K562 (cell line): ENCODE data around the gene BMP6. TPM values are rescaled to one million over a fixed set of nuclear protein-coding genes. Genes with fewer than 3 reads are reported as not detected.

ENCODE experiments used
- ARHGAP35 ChIP-seq: fragments of 450-650 bp; IDR thresholded peaks from 2 replicates; pipeline ENCODE4 v1.6.1; 2018; ENCODE audit not compliant: partially characterized antibody
- BMI1 ChIP-seq: fragments of 150-350 bp; IDR thresholded peaks from 2 replicates; pipeline ENCODE4 v1.6.1; 2014; ENCODE audit warnings: low read length
- DMBX1 ChIP-seq: fragments of 250-450 bp; sonication (Bioruptor Pico); IDR thresholded peaks from 2 replicates; pipeline ENCODE4 v1.8.0; 2022; ENCODE audit warnings: inconsistent platforms, mild to moderate bottlenecking, moderate library complexity, borderline replicate concordance
- E2F4 ChIP-seq: sonication (generic); formaldehyde crosslinking; IDR thresholded peaks from 2 replicates; pipeline ENCODE4 v1.8.0; 2022; ENCODE audit warnings: mild to moderate bottlenecking, low read depth, missing genetic modification reagents
- ETV5 ChIP-seq: sonication (generic); formaldehyde crosslinking; IDR thresholded peaks from 2 replicates; pipeline ENCODE4 v1.4.0; 2020; ENCODE audit warnings: low read depth, mild to moderate bottlenecking, missing genetic modification reagents
- FOXA3 ChIP-seq, 2 experiments: fragments of 450-650 bp in 1 of 2; sonication (generic) in 1 of 2; formaldehyde crosslinking; IDR thresholded peaks in 1 of 2; conservative IDR thresholded peaks in 1 of 2; 2 replicates each; pipeline versions ENCODE4 v1.4.0 to v1.8.0; 2020 to 2022; ENCODE audit warnings: mild to moderate bottlenecking in 2 of 2, missing genetic modification reagents in 1 of 2
- FOXK1 ChIP-seq: sonication (generic); formaldehyde crosslinking; IDR thresholded peaks from 2 replicates; pipeline ENCODE4 v1.8.0; 2022; ENCODE audit warnings: missing genetic modification reagents, mild to moderate bottlenecking, borderline replicate concordance
- GTF2E2 ChIP-seq: fragments of 200-800 bp; sonication (Bioruptor generic); IDR thresholded peaks from 2 replicates; pipeline ENCODE4 v1.6.1; 2016; ENCODE audit warnings: missing genetic modification characterization, missing compliant biosample characterization
- HDAC1 ChIP-seq, 2 experiments: fragments of 450-650 bp; IDR thresholded peaks; 2 replicates each; pipeline ENCODE4 v1.6.1; 2016 to 2017; ENCODE audit warnings: inconsistent platforms in 1 of 2, mild to moderate bottlenecking in 1 of 2, moderate library complexity in 1 of 2
- HNRNPH1 ChIP-seq: fragments of 200-400 bp; formaldehyde crosslinking; optimal IDR thresholded peaks from 2 replicates; pipeline ENCODE3; 2017; ENCODE audit warnings: low read depth, mild to moderate bottlenecking, low read length, moderate library complexity
- LARP7 ChIP-seq: fragments of 450-650 bp; IDR thresholded peaks from 2 replicates; pipeline ENCODE4 v1.6.1; 2016
- MXD1 ChIP-seq: fragments of 250-450 bp; sonication (Bioruptor Pico); IDR thresholded peaks from 2 replicates; pipeline ENCODE4 v1.8.0; 2021; ENCODE audit warnings: borderline replicate concordance, mild to moderate bottlenecking, moderate library complexity; ENCODE audit not compliant: poor library complexity, severe bottlenecking
- MYBL2 ChIP-seq, 2 experiments: fragments of 450-650 bp in 1 of 2; sonication (generic) in 1 of 2; formaldehyde crosslinking in 1 of 2; IDR thresholded peaks; 2 replicates each; pipeline versions ENCODE4 v1.6.1 to v1.8.1; 2017 to 2022; ENCODE audit warnings: borderline replicate concordance in 1 of 2, inconsistent platforms in 1 of 2, low read depth in 1 of 2, mild to moderate bottlenecking in 1 of 2, missing genetic modification reagents in 1 of 2, moderate library complexity in 1 of 2
- NR4A1 ChIP-seq, 2 experiments: fragments of 250-450 bp in 1 of 2; fragments of 450-650 bp in 1 of 2; sonication (Bioruptor Pico) in 1 of 2; IDR thresholded peaks; 2 replicates each; pipeline versions ENCODE4 v1.4.0 to v1.6.1; 2016 to 2020; ENCODE audit warnings: mild to moderate bottlenecking in 2 of 2, missing compliant biosample characterization in 1 of 2, missing genetic modification characterization in 1 of 2, moderate library complexity in 1 of 2
- SMARCC2 ChIP-seq: fragments of 450-650 bp; IDR thresholded peaks from 2 replicates; pipeline ENCODE4 v1.6.1; 2017; ENCODE audit warnings: antibody characterized with exemption, moderate library complexity, mild to moderate bottlenecking, low read depth
- TEAD4 ChIP-seq, 2 experiments: sonication (generic) in 1 of 2; formaldehyde crosslinking in 1 of 2; IDR thresholded peaks; 2 replicates each; pipeline versions ENCODE4 v1.6.1 to v1.8.0; 2012 to 2022; ENCODE audit warnings: borderline replicate concordance in 1 of 2, inconsistent platforms in 1 of 2, low read length in 1 of 2, mild to moderate bottlenecking in 1 of 2, missing genetic modification reagents in 1 of 2
- TRIM24 ChIP-seq, 2 experiments: fragments of 450-650 bp; IDR thresholded peaks; 2 replicates each; pipeline ENCODE4 v1.6.1; 2016
- ZNF263 ChIP-seq: sonication (generic); formaldehyde crosslinking; IDR thresholded peaks from 2 replicates; pipeline ENCODE4 v1.8.0; 2022; ENCODE audit warnings: mild to moderate bottlenecking, missing genetic modification reagents, borderline replicate concordance
- ZNF398 ChIP-seq: fragments of 250-450 bp; sonication (Bioruptor Pico); IDR thresholded peaks from 2 replicates; pipeline ENCODE4 v1.8.0; 2021; ENCODE audit warnings: moderate library complexity, mild to moderate bottlenecking, inconsistent platforms
- ZNF695 ChIP-seq: fragments of 450-650 bp; formaldehyde crosslinking; IDR thresholded peaks from 2 replicates; pipeline ENCODE4 v1.4.0; 2020; ENCODE audit warnings: mild to moderate bottlenecking, moderate library complexity
- polyA plus RNA-seq, 8 experiments: library from polyadenylated mRNA; depleted of rRNA in 4 of 8; stranded (reverse) in 5 of 8; unstranded in 3 of 8; fragments of >200 nt; fragmentation: Nextera tagmentation in 2 of 8; fragmentation: Illumina TruSeq in 1 of 8; extraction: Ambion mirVana in 2 of 8; extraction: Trizol in 1 of 8; gene quantifications; 2 replicates each; pipeline versions ENCODE4 v1.2.1 to v1.2.3, GENCODE V29; 2011 to 2014; ENCODE audit warnings: inconsistent platforms in 1 of 8, missing spikeins in 1 of 8
- total RNA-seq, 7 experiments: library from RNA; depleted of rRNA in 6 of 7; stranded (reverse); fragments of >200 nt in 6 of 7; fragmentation: Illumina TruSeq in 2 of 7; extraction: Trizol in 2 of 7; gene quantifications; 2 replicates each; pipeline versions ENCODE4 v1.2.1 to v1.2.3, GENCODE V29; 2011 to 2021; ENCODE audit warnings: low replicate concordance in 1 of 7

Gene BMP6
- total and polyA plus RNA-seq, 9 of the 15 experiments (the other 6 are each of a cell fraction or from before 2014, with no cell fraction given) = 0.01 to 0.13 (median 0.06) TPM; not detected in 3

GRCh38 chr6:7912736-7913517 is 187.0 kb downstream of the BMP6 start (continued):
- no peak for TF ChIP-seq GTF2E2 (tag)
- TF ChIP-seq ETV5 (CRISPR knock-in tag) = no peak
- no peak for TF ChIP-seq TRIM24 (IDR thresholded peaks at IDR 0.05)
- TF ChIP-seq LARP7 = no peak
- TF ChIP-seq BMI1 = no peak
- TF ChIP-seq HDAC1 (IDR thresholded peaks at IDR 0.05) = peak in 1 of 2 experiments; percentile 84; a peak in 2 of 4 replicates
- no peak for TF ChIP-seq DMBX1 (CRISPR knock-in tag)
- TF ChIP-seq MYBL2 (IDR thresholded peaks at IDR 0.05; ENCODE audit: low read depth) = no peak
- TF ChIP-seq MYBL2 (CRISPR knock-in tag; IDR thresholded peaks at IDR 0.05; ENCODE audit: borderline replicate concordance) = no peak
- TF ChIP-seq ARHGAP35 = no peak
- TF ChIP-seq NR4A1 (CRISPR knock-in tag; IDR thresholded peaks at IDR 0.05) = no peak
- TF ChIP-seq NR4A1 (tag; IDR thresholded peaks at IDR 0.05) = no peak
- TF ChIP-seq ZNF263 (CRISPR knock-in tag) = no peak
- no peak for TF ChIP-seq ZNF695 (CRISPR knock-in tag)
- no peak for TF ChIP-seq ZNF398 (CRISPR knock-in tag)
- no peak for TF ChIP-seq FOXA3 (CRISPR knock-in tag; conservative IDR thresholded peaks at IDR 0.05 in 1 of 2, IDR thresholded peaks at IDR 0.05 in 1 of 2)
- no peak for TF ChIP-seq MXD1 (CRISPR knock-in tag)
- no peak for TF ChIP-seq TEAD4 (IDR thresholded peaks at IDR 0.05; ENCODE audit: low read length)
- TF ChIP-seq TEAD4 (CRISPR knock-in tag; IDR thresholded peaks at IDR 0.05; ENCODE audit: borderline replicate concordance) = no peak
- no peak for TF ChIP-seq SMARCC2
- no peak for TF ChIP-seq E2F4 (CRISPR knock-in tag)
- no peak for TF ChIP-seq HNRNPH1
- no peak for TF ChIP-seq FOXK1
